AG20443 (cell line): ENCODE measurements around the gene POLR2F.

Experiments
- DNase-seq: peaks from one replicate; pipeline ENCODE4 v3.0.0; 2012; ENCODE audit warnings: low spot score, mixed read lengths

POLR2F gene

GRCh38 chr22:37953437-37954179 is at the start of gene POLR2F, which contains the start of gene C22orf23:
POLR2F (plus strand) TSS chr22:37953699; CDS start chr22:37953788, 89 bp downstream.
C22orf23 (minus strand) TSS chr22:37953601; CDS start chr22:37953149, 452 bp downstream.
- peak; percentile 99 for DNase-seq

- DNase-seq = peak; percentile 93
These were observed 48.6 kb upstream of the POLR2F start for GRCh38 chr22:37904572-37905533.

GRCh38 chr22:37905534-37906363 is 47.8 kb upstream of the POLR2F start, which contains the start of gene MICALL1:
MICALL1 (plus strand) TSS chr22:37906297; CDS start chr22:37906423, 126 bp downstream.
- DNase-seq = peak; percentile 92

GRCh38 chr22:37906364-37907008 is 47.0 kb upstream of the POLR2F start:
- DNase-seq = peak; percentile 48

GRCh38 chr22:37907036-37907954 is 46.2 kb upstream of the POLR2F start:
- DNase-seq = no peak

GRCh38 chr22:37909766-37910165 is 43.7 kb upstream of the POLR2F start:
- peak; percentile 51 for DNase-seq

- no peak for DNase-seq
These were observed 42.4 kb upstream of the POLR2F start for GRCh38 chr22:37910890-37911672.

- DNase-seq = no peak
These were observed 41.8 kb upstream of the POLR2F start for GRCh38 chr22:37911697-37912096.

- DNase-seq = no peak
These were observed 41.3 kb upstream of the POLR2F start for GRCh38 chr22:37912171-37912570.

- no peak for DNase-seq
These were observed 40.2 kb upstream of the POLR2F start for GRCh38 chr22:37913233-37913721.

GRCh38 chr22:37916311-37916710 is 37.2 kb upstream of the POLR2F start:
- no peak for DNase-seq

GRCh38 chr22:37917874-37918548 is 35.5 kb upstream of the POLR2F start:
- no peak for DNase-seq

GRCh38 chr22:37918580-37919270 is 34.8 kb upstream of the POLR2F start:
- no peak for DNase-seq

- no peak for DNase-seq
These were observed 33.4 kb upstream of the POLR2F start for GRCh38 chr22:37920126-37920525.

- DNase-seq = no peak
These were observed 31.3 kb upstream of the POLR2F start for GRCh38 chr22:37922191-37922590.

- DNase-seq = no peak
These were observed 29.6 kb upstream of the POLR2F start for GRCh38 chr22:37923927-37924326.

- DNase-seq = no peak
These were observed 29.0 kb upstream of the POLR2F start for GRCh38 chr22:37924386-37925065.
